Measurements from ENCODE around the gene MLLT6.

- TF ChIP-seq CTCF (conservative IDR thresholded peaks at IDR 0.05 in 1 of 2, IDR thresholded peaks at IDR 0.05 in 1 of 2; ENCODE audit: extremely low read depth in 1 of 2, insufficient read depth in 1 of 2, low read depth in 1 of 2, low read length in 2 of 2) (no peak), EZH2 (IDR thresholded peaks at IDR 0.05; ENCODE audit: borderline replicate concordance, low read length) (no peak)
Measured at GRCh38 chr17:38762231-38762630, 57.2 kb downstream of the MLLT6 start.
